Activated effector memory CD4-positive, alpha-beta T cell treated with anti-CD3 and anti-CD28 coated beads, Interleukin-2, amount 50 U/mL, for 16 hours (primary cell): ENCODE data around the gene HUWE1.
"Not testable (repeated sequence)": the region's sequence is repeated elsewhere in the genome, so short reads cannot be mapped to it uniquely, and the experiment has no call there.

Source experiments
- DNase-seq: peaks from one replicate; pipeline ENCODE4 v3.0.0-alpha.2; 2020

The HUWE1 gene

GRCh38 chrX:53599781-53600396 lies 86.6 kb downstream of the HUWE1 start:
- no peak for DNase-seq

DNA sequence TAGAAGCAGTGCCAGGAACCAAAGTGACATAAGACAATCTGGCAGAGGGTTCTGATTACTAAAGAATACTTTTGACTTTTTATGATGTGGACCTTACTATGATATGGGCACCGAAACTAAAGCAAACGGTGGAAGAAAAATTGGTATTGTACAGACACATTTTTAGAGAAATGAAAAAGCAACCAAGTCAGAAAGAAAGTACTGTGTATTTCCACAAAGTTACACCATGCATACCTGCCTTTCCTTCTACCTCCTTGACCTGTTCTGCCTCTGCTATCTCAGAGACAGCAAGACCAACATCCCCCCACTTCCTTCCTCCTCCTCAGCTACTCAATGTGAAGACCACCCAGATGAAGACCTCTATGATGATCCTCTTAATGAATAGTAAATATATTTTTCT lies 88.3 kb downstream of the HUWE1 start:
- no peak for DNase-seq

GRCh38 chrX:53595266-53595810 lies 91.2 kb downstream of the HUWE1 start:
- DNase-seq: no peak

- no peak for DNase-seq
Observed at GRCh38 chrX:53594354-53594753, 92.2 kb downstream of the HUWE1 start.

DNA sequence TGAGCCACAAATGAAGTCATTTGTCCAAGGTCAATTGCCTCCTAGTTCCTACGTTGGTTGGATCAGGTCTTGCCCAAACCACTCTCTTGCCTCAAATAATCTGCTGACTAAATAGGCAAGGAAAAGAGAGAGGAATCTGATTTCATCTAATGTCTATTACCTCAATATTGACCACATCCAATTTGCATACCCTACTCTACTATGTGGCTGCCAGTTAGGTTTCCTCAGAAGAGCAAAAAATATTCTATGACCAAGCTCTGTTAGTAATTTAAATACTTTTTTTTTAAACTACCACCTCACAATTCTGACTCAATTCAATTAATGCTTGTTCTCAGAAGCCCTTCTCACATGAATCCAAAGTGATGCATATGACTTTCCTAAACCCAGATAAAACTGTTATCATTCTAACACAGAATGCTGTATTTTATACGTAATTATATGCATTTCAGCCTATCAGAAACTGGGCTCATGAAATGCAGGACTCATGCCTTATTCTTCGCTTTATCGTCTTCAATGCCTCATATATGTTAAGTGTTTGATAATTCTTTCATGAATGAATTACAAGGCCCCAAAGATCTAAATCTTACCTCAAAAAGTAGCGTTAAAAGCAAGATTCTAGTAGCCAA lies 98.6 kb downstream of the HUWE1 start:
- no peak for DNase-seq

DNA sequence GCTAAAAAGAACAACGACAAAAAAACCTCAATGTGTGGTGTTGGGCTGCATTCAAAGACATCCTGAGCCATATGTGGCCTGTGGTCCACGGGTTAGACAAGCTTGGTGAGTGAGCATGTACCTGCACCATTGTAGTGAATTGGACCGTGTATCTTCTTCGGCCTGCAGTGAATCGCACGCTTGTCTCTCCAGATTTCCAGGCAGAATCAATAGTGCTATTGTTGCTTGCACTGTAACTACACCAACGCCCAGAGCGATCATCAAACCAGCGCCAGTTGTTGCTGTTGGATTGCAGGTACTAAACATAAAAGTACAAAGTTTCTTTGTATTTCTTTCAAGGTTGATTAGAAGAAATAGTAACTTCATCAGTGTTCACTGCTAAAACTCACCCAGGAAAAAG lies 101.6 kb downstream of the HUWE1 start:
- no peak for DNase-seq

GRCh38 chrX:53583571-53583970 lies 102.9 kb downstream of the HUWE1 start:
- no peak for DNase-seq

- no peak for DNase-seq
Observed at GRCh38 chrX:53580742-53581504, 105.6 kb downstream of the HUWE1 start.

- DNase-seq: no peak
Observed at GRCh38 chrX:53571494-53571893, 115.0 kb downstream of the HUWE1 start.

- DNase-seq: no peak
Observed at GRCh38 chrX:53563324-53563723, 123.2 kb downstream of the HUWE1 start.

DNA sequence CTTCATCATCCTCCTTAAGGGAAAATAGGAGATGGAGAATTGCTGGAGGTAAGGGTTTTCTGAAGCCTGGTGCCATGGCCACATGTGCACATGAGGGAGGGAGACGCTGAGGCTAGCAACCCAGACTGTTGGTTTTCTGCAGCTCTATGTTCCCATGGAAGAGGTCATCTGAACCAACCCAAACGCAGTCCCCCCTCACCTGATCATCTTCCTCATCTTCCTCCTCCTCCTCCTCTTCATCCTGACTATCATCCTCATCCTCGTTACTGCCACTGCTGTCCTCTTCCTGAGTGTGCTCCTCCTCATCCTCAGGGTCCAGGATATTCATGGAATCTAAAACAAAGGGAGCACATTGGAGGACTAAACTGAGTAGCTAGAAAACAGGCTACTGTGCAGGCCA lies 124.6 kb downstream of the HUWE1 start:
- no peak for DNase-seq

DNA sequence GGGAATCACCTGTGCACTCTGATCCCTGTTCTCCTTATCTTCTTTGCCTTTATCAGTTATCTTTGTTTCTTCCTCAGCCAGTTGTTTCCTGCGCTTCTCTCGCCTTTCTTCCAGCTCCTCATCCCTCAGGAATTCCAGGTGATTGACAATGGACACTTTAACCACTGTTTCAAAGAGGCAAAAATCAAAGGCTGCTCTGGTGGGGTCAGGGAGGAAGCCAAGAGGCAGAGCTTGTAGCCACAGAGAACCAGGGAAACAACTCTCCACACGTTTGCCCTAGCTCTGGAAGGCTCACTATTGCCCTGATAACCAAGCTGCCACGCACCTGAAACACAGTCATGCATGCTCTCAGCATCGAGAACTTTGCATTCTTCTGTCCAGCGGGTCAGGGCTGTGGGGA lies 127.9 kb downstream of the HUWE1 start:
- DNase-seq: no peak

DNA sequence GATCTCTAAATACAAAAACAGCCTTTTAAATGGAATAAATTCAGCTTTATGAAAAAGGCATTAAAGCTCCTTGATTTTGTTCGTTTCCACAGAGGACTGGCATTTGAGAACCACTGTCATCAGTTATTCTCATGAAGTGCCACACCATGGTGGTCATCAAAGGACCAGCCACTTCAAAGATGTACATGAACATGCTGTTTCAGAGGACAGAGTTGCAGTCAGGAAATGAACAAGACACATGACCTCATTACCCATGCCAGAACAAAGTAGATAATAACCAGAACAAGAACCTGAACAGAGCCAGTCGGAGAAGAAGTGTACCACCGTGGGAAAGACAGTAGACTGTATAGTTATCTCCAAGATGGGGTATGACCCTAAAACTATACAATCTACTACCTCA lies 129.7 kb downstream of the HUWE1 start:
- no peak for DNase-seq

DNA sequence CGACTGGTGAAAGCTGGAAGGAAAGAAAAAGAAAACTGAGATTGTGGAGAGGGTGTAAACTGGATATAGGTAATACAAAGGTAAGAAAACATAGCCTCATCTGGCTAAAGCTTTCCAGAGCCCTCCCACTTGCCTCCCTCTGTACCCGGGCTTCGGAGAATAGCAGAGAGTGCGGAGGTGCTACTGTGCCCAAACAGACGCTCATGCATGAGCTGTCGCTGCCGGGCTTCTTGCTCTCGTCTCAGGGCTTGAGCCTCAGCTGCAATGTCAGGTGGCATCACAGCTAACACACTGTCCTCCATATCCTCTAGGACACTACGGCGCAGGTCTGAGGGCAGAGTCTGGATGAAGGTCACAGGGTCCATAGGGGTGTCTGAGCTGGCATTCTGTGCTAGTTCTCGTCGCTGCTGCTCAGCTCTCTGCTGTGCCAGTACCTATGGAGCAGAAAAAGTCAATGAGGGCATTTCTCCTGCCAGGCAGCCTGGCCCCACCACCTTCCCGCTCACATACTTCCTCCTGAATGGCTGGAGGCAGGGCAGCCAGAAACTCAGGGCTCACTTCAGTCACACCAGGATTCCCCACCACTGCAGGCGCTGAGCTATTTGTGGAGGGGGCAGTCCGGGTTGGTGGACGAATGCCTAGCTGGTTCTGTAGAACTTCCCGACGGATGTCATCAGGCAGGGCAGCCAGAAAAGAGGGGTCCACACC lies 135.6 kb downstream of the HUWE1 start:
- no peak for DNase-seq

DNA sequence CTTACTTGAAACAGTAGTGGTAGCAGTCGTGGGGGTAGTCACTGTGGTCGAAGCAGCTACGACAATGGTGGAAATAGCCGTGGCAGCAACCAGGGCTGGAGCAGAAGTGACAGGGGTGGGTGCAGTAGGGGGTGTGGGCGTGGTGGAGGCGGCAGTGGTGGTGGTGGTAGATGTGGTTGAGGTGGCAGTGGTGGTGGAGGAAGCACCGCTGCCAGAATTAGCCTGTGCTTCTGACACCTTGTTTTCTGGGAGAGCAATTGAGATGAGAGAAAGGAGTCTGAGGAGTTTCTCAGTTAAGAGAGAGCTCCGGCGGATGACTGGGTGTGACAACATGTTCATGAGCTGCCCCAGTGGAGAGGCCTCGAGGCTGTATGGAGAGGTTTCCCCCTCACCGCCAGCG lies 138.9 kb downstream of the HUWE1 start:
- no peak for DNase-seq

- DNase-seq: no peak
Observed at GRCh38 chrX:53544936-53545335, 141.6 kb downstream of the HUWE1 start.

- no peak for DNase-seq
Observed at GRCh38 chrX:53538781-53539180, 147.7 kb downstream of the HUWE1 start.

DNA sequence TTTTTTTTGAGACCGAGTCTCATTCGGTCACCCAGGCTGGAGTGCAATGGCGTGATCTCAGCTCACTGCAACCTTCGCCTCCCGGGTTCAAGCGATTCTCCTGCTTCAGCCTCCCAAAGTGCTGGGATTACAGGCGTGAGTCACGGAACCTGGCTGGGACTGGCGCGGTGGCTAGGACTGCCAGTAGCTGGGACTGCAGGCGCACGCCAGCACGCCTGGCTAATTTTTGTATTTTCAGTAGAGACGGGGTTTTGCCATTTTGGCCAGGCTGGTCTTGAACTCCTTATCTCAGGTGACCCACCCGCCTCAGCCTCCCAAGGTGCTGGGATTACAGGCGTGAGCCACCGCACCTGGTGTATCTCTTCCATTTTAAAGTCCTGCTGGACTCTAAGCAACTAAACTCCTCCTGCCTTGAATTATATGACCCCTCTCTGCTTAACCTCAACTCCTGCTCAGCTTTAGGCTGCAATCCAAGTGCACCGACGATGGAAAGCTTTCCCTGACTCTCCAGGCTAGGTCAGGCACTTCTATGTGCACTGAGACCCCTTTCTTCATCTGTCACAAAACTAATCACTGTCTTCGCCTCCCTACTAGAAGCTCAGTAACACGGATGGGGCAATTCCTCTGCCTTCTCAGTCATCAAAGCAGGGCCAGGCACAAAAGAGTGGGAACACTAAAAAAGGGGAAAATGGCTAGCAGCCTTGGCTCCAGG lies 155.1 kb downstream of the HUWE1 start:
- not testable (repeated sequence) for DNase-seq

GRCh38 chrX:53526999-53527398 lies 159.5 kb downstream of the HUWE1 start:
- DNase-seq: no peak

- DNase-seq: no peak
Observed at GRCh38 chrX:53511322-53511721, 175.2 kb downstream of the HUWE1 start.

- not testable (repeated sequence) for DNase-seq
Observed at GRCh38 chrX:53504035-53504434, 182.5 kb downstream of the HUWE1 start.

GRCh38 chrX:53494436-53494835 lies 192.1 kb downstream of the HUWE1 start:
- no peak for DNase-seq

GRCh38 chrX:53486285-53486684 lies 200.2 kb downstream of the HUWE1 start:
- DNase-seq: no peak
